Cardiac septum (tissue), 1 donor: ENCODE data around the gene ADORA1. TPM values are rescaled to one million over a fixed set of nuclear protein-coding genes. Genes with fewer than 3 reads are reported as not detected.

Source experiments
- total RNA-seq: library from RNA; stranded (reverse); fragmentation: NEBNext Ultra II Directional; extraction: Animal tissue kit (Norgen Biotek cat#: 25700); gene quantifications from one replicate; pipeline ENCODE4 v1.2.1, GENCODE V29; 2021
- donor health status: DM: no; HTN: no; CAD: no.

ADORA1 gene
- total RNA-seq, 1 donor from 2014 or later: 12.1 TPM

Other genes with a start within 250 kb of the ADORA1 start
- gene RABIF, start 238.6 kb upstream of the ADORA1 start, total RNA-seq: 5.8 TPM
- gene KLHL12, start 200.5 kb upstream of the ADORA1 start, total RNA-seq: 23.3 TPM
- 89.5 TPM for gene ADIPOR1, start 169.4 kb upstream of the ADORA1 start, total RNA-seq
- gene CYB5R1, start 160.5 kb upstream of the ADORA1 start, total RNA-seq: 186 TPM
- gene TMEM183A, start 120.4 kb upstream of the ADORA1 start, total RNA-seq: 27.7 TPM
- gene PPFIA4, start 101.2 kb upstream of the ADORA1 start, total RNA-seq: 46.7 TPM
- gene MYOG, start 41.7 kb upstream of the ADORA1 start, total RNA-seq: 0.16 TPM
- not detected for gene MYBPH, start 48.1 kb downstream of the ADORA1 start, total RNA-seq
- gene CHI3L1, start 59.0 kb downstream of the ADORA1 start, total RNA-seq: 7.4 TPM
- gene CHIT1, start 101.9 kb downstream of the ADORA1 start, total RNA-seq: not detected
- gene BTG2, start 177.8 kb downstream of the ADORA1 start, total RNA-seq: 54.2 TPM
- 66.0 TPM for gene FMOD, start 223.4 kb downstream of the ADORA1 start, total RNA-seq